Stimulated activated CD8-positive, alpha-beta memory T cell treated with anti-CD3 and anti-CD28 coated beads, Interleukin-4, amount 100 ng/mL, for 24 hours (primary cell): Measurements from ENCODE around the gene TECPR2.
A peak's percentile ranks its signal among the peaks of the same experiment; 100 is the strongest.
"Not testable (repeated sequence)": the region's sequence is repeated elsewhere in the genome, so short reads cannot be mapped to it uniquely, and the experiment has no call there.

ENCODE experiments used
- DNase-seq: peaks from one replicate; pipeline ENCODE4 v3.0.0-alpha.2; 2020; ENCODE audit warnings: low read depth

Gene TECPR2

GRCh38 chr14:102362545-102363181, at the start of gene TECPR2, which contains the start of gene CINP:
Gene TECPR2 (plus strand): TSS chr14:102362941. CDS start chr14:102376722, 13,781 bp downstream.
Gene CINP (minus strand): TSS chr14:102362890. CDS start chr14:102362851, 39 bp downstream.
- DNase-seq, result peak; percentile 97

- peak; percentile 66 for DNase-seq
These were observed 48.3 kb upstream of the TECPR2 start for GRCh38 chr14:102314242-102315011.

- no peak for DNase-seq
These were observed 47.6 kb upstream of the TECPR2 start for GRCh38 chr14:102315121-102315520.

GRCh38 chr14:102316338-102316742, 46.4 kb upstream of the TECPR2 start:
- no peak for DNase-seq

GRCh38 chr14:102316743-102317563, 45.8 kb upstream of the TECPR2 start:
- DNase-seq, result peak; percentile 90

GRCh38 chr14:102317564-102318248, 45.0 kb upstream of the TECPR2 start:
- no peak for DNase-seq

DNA sequence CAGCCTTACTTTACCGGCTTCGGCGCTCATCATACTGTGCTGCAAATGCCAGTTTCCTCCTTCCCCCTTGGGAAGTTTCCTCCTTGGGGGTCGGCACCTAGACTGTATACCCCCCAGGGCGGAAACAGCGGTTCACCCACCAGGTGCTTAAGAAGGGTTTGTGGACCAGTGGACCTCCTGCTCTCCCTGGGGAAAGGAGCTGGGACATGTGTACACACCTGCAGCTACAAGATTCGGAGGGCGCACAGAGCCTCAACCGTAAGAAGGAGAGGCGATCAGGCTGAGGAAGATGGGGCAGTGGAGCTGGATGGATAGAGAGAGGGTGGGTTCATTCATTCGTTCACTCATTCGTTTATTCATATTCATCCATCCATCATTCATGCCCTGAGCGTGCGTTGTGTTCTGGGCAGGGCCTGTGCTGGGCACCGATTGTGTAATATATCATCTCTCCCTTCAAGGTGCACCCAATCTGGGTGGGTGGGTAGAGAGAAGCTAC, 43.9 kb upstream of the TECPR2 start:
- no peak for DNase-seq

DNA sequence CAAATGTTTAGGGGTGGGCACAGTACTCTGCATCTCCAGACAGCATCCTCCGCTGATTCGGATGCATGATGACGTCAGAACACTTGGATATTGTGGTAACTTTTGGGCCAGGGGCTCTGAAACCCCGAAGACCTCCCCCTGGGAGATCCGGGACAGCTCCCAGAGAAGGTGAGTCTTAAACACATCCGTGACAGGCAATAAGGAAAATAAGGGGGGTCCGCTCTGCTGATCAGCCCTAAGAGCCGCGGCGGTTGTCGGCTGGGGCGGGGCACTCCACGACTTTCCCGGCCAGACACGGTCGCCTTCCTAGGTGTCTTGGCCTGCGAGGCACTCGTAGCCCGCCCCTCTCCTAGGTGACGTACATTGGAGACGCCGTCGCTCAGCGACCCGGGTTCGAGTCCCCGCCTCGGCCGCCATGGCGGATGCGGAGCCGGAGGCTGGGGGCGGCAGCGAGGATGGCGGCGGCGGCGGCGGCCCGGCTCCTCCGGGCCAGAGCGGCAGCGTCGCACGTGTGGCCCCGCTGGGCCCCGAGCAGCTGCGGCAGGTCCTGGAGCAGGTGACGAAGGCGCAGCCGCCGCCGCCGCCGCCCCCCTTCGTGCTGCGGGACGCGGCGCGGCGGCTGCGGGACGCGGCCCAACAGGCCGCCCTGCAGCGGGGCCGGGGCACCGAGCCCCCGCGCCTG, 43.2 kb upstream of the TECPR2 start, which contains the start of gene ZNF839:
Gene ZNF839, plus strand, starts transcription at position 396 of the 682 bp plus-strand sequence. Its CDS starts 20 bp downstream, at position 416.
- peak; percentile 92 for DNase-seq

GRCh38 chr14:102320033-102320660, 42.6 kb upstream of the TECPR2 start:
- no peak for DNase-seq

- no peak for DNase-seq
These were observed 41.9 kb upstream of the TECPR2 start for GRCh38 chr14:102320671-102321455.

DNA sequence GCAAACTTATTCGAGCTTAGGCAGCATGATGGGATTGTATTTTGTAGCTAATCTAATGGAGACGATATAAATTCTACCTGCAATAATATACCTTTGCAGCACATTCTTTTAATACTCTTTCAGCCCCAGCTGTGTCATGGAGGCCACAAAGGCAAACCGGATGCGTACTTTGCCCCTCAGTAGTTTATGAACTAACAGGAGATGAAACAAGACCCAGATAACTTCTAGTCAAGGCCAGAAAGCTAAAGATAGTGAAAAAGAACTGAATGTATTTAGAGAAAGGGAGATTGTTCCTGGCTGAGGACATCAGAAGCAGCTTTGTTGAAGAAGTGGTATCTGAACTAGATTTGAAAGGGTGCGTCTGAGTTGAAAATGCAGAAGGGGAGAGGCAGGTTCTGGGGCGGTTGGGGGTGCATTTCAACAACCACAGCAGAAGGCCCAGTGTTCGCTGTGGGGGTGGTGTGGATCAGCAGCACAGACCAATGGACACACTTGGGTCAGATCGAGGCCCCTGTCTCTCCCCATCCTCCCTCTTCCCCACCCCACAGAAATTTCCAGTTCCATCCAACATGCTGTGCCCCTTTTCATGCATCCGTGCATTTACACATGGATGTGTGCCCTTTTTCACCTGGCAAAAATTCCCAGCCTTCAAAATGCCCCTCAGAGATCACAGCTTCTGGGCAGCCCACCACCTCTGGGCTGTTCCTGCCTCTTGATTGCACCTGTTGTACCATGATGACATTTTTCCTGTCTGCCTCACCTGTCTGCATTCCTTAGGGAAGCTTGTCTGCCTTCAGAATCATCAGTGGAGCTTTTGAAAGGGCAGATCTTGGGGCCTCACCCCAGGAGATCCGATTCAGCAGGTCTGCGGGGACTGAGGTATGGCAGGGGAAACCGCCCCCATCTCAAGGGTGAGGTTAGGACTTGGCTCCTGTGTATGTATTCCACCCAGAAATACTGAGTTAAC, 41.0 kb upstream of the TECPR2 start:
- no peak for DNase-seq

DNA sequence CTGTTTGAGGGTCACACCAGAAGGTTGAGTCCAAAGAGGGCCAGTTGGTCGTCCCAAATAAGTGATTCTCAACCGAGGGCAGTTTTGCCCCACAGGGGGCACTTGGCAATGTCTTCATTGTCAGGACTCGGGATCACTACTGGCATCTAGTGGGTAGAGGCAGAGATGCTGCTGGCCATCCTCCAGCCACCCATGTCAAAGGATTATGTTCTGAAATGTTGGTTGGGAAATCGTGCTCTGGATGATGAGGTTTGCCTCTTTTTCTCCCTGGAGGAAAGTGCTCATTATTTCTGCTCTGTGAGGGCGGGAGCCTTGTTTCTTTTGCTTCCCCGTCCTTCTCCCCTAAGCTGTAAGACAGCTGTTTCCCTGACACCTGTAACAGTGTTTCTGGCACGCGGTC, 39.6 kb upstream of the TECPR2 start:
- no peak for DNase-seq

GRCh38 chr14:102325791-102326345, 36.9 kb upstream of the TECPR2 start:
- DNase-seq, result no peak

DNA sequence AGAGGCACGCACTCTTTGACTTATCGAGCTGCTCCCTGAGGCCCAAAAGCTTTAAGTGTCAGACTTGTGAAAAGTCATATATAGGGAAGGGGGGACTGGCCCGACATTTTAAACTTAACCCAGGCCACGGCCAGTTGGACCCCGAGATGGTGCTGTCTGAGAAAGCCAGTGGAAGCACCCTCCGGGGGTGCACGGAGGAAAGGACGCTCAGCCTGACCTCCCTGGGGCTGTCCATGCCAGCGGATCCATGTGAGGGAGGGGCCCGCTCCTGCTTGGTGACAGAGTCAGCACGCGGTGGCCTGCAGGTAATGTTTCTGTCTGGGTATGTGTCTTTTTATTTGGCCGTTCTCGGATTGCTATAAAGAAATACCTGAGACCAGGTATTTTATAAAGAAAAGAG, 36.2 kb upstream of the TECPR2 start:
- DNase-seq, result no peak

- DNase-seq, result not testable (repeated sequence)
These were observed 33.4 kb upstream of the TECPR2 start for GRCh38 chr14:102329381-102329780.

GRCh38 chr14:102330806-102331205, 31.9 kb upstream of the TECPR2 start:
- no peak for DNase-seq

DNA sequence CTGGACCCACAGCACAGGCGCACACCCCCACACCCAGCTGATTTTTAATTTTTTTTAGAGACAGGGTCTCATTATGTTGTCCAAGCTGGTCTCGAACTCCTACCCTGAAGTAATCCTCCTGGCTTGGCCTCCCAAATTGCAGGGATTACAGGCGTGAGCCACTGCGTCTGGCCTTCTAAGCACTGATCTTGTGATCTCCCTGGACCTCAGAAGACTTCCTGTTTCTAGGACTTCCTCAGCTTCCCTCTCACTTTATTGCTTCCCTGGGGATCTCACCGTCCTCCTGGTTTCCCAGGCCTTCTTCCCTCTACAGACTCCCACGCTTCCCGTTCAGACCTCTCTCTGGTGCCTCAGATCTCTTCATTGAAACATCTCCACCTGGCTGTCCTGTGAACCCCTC, 29.4 kb upstream of the TECPR2 start:
- DNase-seq, result no peak
